Stimulated activated CD4-positive, alpha-beta T cell treated with anti-CD3 and anti-CD28 coated beads, Interleukin-4, amount 100 ng/mL, for 1 hour (primary cell): Measurements from ENCODE around the gene TP63.
"Not testable (repeated sequence)": the region's sequence is repeated elsewhere in the genome, so short reads cannot be mapped to it uniquely, and the experiment has no call there.

Experiments
- DNase-seq: peaks from one replicate; pipeline ENCODE4 v3.0.0-alpha.2; 2020

The TP63 gene

GRCh38 chr3:189631373-189631408, at the start of gene TP63:
TP63 (plus strand) TSS chr3:189631389; CDS start chr3:189631516, 127 bp downstream.
- DNase-seq: no peak

- DNase-seq: no peak
These were observed 49.0 kb upstream of the TP63 start for GRCh38 chr3:189582179-189582578.

GRCh38 chr3:189584645-189585044, 46.5 kb upstream of the TP63 start:
- no peak for DNase-seq

- no peak for DNase-seq
These were observed 44.1 kb upstream of the TP63 start for GRCh38 chr3:189586941-189587663.

GRCh38 chr3:189587664-189588040, 43.5 kb upstream of the TP63 start:
- no peak for DNase-seq

- no peak for DNase-seq
These were observed 43.1 kb upstream of the TP63 start for GRCh38 chr3:189588070-189588469.

- DNase-seq: no peak
These were observed 42.6 kb upstream of the TP63 start for GRCh38 chr3:189588475-189589178.

GRCh38 chr3:189589179-189589569, 42.0 kb upstream of the TP63 start:
- no peak for DNase-seq

- DNase-seq: no peak
These were observed 41.0 kb upstream of the TP63 start for GRCh38 chr3:189590223-189590622.

GRCh38 chr3:189593581-189593980, 37.6 kb upstream of the TP63 start:
- DNase-seq: no peak

- not testable (repeated sequence) for DNase-seq
These were observed 34.9 kb upstream of the TP63 start for GRCh38 chr3:189596078-189596979.

- no peak for DNase-seq
These were observed 33.3 kb upstream of the TP63 start for GRCh38 chr3:189597918-189598317.

- DNase-seq: no peak
These were observed 32.5 kb upstream of the TP63 start for GRCh38 chr3:189598530-189599225.

- DNase-seq: no peak
These were observed 28.7 kb upstream of the TP63 start for GRCh38 chr3:189602471-189602870.

GRCh38 chr3:189605717-189606116, 25.5 kb upstream of the TP63 start:
- DNase-seq: no peak

- DNase-seq: no peak
These were observed 24.4 kb upstream of the TP63 start for GRCh38 chr3:189606774-189607173.

GRCh38 chr3:189612641-189613040, 18.5 kb upstream of the TP63 start:
- DNase-seq: not testable (repeated sequence)

GRCh38 chr3:189613122-189613521, 18.1 kb upstream of the TP63 start:
- no peak for DNase-seq

- DNase-seq: no peak
These were observed 9.1 kb upstream of the TP63 start for GRCh38 chr3:189621948-189622603.

GRCh38 chr3:189622629-189623028, 8.6 kb upstream of the TP63 start:
- no peak for DNase-seq

GRCh38 chr3:189624130-189624529, 7.1 kb upstream of the TP63 start:
- DNase-seq: no peak

- DNase-seq: no peak
These were observed 6.1 kb upstream of the TP63 start for GRCh38 chr3:189625071-189625470.

GRCh38 chr3:189625572-189625971, 5.6 kb upstream of the TP63 start:
- DNase-seq: no peak
